H1 (cell line): ENCODE data around the gene BRCA1. TPM values are rescaled to one million over a fixed set of nuclear protein-coding genes. Genes with fewer than 3 reads are reported as not detected.

ENCODE experiments used
- CTCF ChIA-PET: fragments of 300-600 bp; sonication (Branson Sonifier 250); formaldehyde crosslinking; loops from one replicate; lab custom pipeline; 2021; ENCODE audit not compliant: partially characterized antibody; lab: Charles Lee
- POLR2A ChIA-PET: fragments of 300-600 bp; sonication (Branson Sonifier 250); formaldehyde crosslinking; loops from one replicate; lab custom pipeline; 2021; ENCODE audit warnings: inconsistent platforms; ENCODE audit not compliant: partially characterized antibody; lab: Charles Lee
- DNase-seq, 2 experiments: peaks; one replicate each; pipeline versions ENCODE4 v3.0.0 to v3.0.0-alpha.2; 2010 to 2022; ENCODE audit warnings: low spot score in 2 of 2, low read depth in 1 of 2, mixed read lengths in 1 of 2
- FAIRE-seq: peaks from 2 replicates; lab custom pipeline; 2011; peaks lifted over from hg19 to GRCh38; lab: Jason Lieb, UNC
- H2AFZ ChIP-seq: 2 replicates; pipeline ENCODE4 v1.8.1; 2012; ENCODE audit warnings: low read length, inconsistent platforms
- H2AK5ac ChIP-seq: 2 replicates; pipeline ENCODE4 v1.6.1; 2013; ENCODE audit warnings: low read depth, low read length
- H2BK120ac ChIP-seq: replicated peaks from 2 replicates; pipeline ENCODE3; 2013; ENCODE audit warnings: low read depth, low read length, inconsistent platforms
- H2BK12ac ChIP-seq: 2 replicates; pipeline ENCODE4 v1.6.1; 2013; ENCODE audit warnings: low read depth, low read length
- H2BK15ac ChIP-seq: 2 replicates; pipeline ENCODE4 v1.6.1; 2013; ENCODE audit warnings: low read length
- H2BK20ac ChIP-seq: 2 replicates; pipeline ENCODE4 v1.6.1; 2013; ENCODE audit warnings: low read length
- H2BK5ac ChIP-seq: 2 replicates; pipeline ENCODE4 v1.6.1; 2013; ENCODE audit warnings: low read depth, low read length
- H3K14ac ChIP-seq: 2 replicates; pipeline ENCODE4 v1.6.1; 2013; ENCODE audit warnings: inconsistent platforms; ENCODE audit not compliant: insufficient read length
- H3K18ac ChIP-seq: 2 replicates; pipeline ENCODE4 v1.6.1; 2013; ENCODE audit warnings: low read length; ENCODE audit errors: extremely low read depth
- H3K23ac ChIP-seq: 2 replicates; pipeline ENCODE4 v1.6.1; 2013; ENCODE audit warnings: inconsistent platforms; ENCODE audit not compliant: insufficient read length
- H3K23me2 ChIP-seq: 2 replicates; pipeline ENCODE4 v1.6.1; 2013; ENCODE audit warnings: low read depth, low read length
- H3K27ac ChIP-seq: 2 replicates; pipeline ENCODE4 v1.6.1; 2011; ENCODE audit warnings: low read depth, low read length, inconsistent platforms
- H3K27me3 ChIP-seq, 4 experiments: replicated peaks in 1 of 4; 1 replicate in 1 of 4; 2 replicates in 3 of 4; pipeline versions ENCODE4 v1.6.1 to v1.8.1; 2011 to 2013; ENCODE audit warnings: low read length in 3 of 4, mild to moderate bottlenecking in 3 of 4, inconsistent platforms in 2 of 4, mixed read lengths in 2 of 4, moderate library complexity in 1 of 4; ENCODE audit not compliant: control insufficient read depth in 3 of 4, insufficient read depth in 3 of 4; ENCODE audit errors: extremely low read depth in 1 of 4
- H3K36me3 ChIP-seq, 4 experiments: 2 replicates each; pipeline versions ENCODE4 v1.6.1 to v1.8.1; 2011 to 2013; ENCODE audit warnings: mild to moderate bottlenecking in 4 of 4, low read length in 3 of 4, moderate library complexity in 2 of 4, control low read depth in 1 of 4, inconsistent platforms in 1 of 4; ENCODE audit not compliant: insufficient read depth in 4 of 4, control insufficient read depth in 2 of 4
- H3K4ac ChIP-seq: replicated peaks from 2 replicates; pipeline ENCODE3; 2013; ENCODE audit warnings: low read length, low read depth, mixed read lengths, inconsistent platforms; ENCODE audit not compliant: insufficient read length
- H3K4me1 ChIP-seq, 4 experiments: replicated peaks in 1 of 4; 1 replicate in 1 of 4; 2 replicates in 3 of 4; pipeline versions ENCODE4 v1.6.1 to v1.8.1; 2011 to 2013; ENCODE audit warnings: low read length in 3 of 4, inconsistent platforms in 2 of 4, mixed read lengths in 1 of 4; ENCODE audit not compliant: insufficient read depth in 4 of 4, control insufficient read depth in 3 of 4
- H3K4me2 ChIP-seq, 2 experiments: 2 replicates each; pipeline versions ENCODE4 v1.6.1 to v1.8.1; 2011 to 2013; ENCODE audit warnings: low read depth in 2 of 2, low read length in 2 of 2, control low read depth in 1 of 2, inconsistent platforms in 1 of 2, mild to moderate bottlenecking in 1 of 2; ENCODE audit not compliant: insufficient read depth in 1 of 2
- H3K4me3 ChIP-seq, 4 experiments: fragments of 200-600, 300-600 bp in 1 of 4; sonication (generic), shearing (Covaris generic), sonication (Bioruptor Twin) in 1 of 4; 2 replicates each; pipeline versions ENCODE4 v1.5.1 to v1.8.1; 2011 to 2016; ENCODE audit warnings: low read length in 4 of 4, low read depth in 3 of 4, control low read depth in 2 of 4, inconsistent platforms in 2 of 4, mild to moderate bottlenecking in 2 of 4, mixed read lengths in 1 of 4, moderate library complexity in 1 of 4; ENCODE audit not compliant: insufficient read depth in 2 of 4; ENCODE audit errors: extremely low read depth in 1 of 4
- H3K56ac ChIP-seq: replicated peaks from 2 replicates; pipeline ENCODE3; 2013; ENCODE audit warnings: low read depth, mild to moderate bottlenecking, mixed read lengths, low read length, inconsistent platforms; ENCODE audit not compliant: insufficient read length
- H3K79me1 ChIP-seq: 2 replicates; pipeline ENCODE4 v1.6.1; 2013; ENCODE audit warnings: low read depth, low read length, control low read depth
- H3K79me2 ChIP-seq, 2 experiments: 2 replicates each; pipeline versions ENCODE4 v1.6.1 to v1.8.1; 2012 to 2013; ENCODE audit warnings: low read length in 2 of 2, mild to moderate bottlenecking in 2 of 2, inconsistent platforms in 1 of 2; ENCODE audit not compliant: insufficient read depth in 2 of 2, control insufficient read depth in 1 of 2
- H3K9ac ChIP-seq, 4 experiments: replicated peaks in 1 of 4; 1 replicate in 1 of 4; 2 replicates in 3 of 4; pipeline versions ENCODE4 v1.6.1 to v1.8.1; 2011 to 2013; ENCODE audit warnings: low read depth in 3 of 4, low read length in 3 of 4, control low read depth in 2 of 4, mild to moderate bottlenecking in 2 of 4, moderate library complexity in 2 of 4, inconsistent platforms in 1 of 4; ENCODE audit errors: extremely low read depth in 1 of 4
- H3K9me3 ChIP-seq, 2 experiments: 2 replicates each; pipeline versions ENCODE4 v1.6.1 to v1.8.1; 2012 to 2013; ENCODE audit warnings: mild to moderate bottlenecking in 2 of 2, moderate library complexity in 2 of 2, control low read depth in 1 of 2, inconsistent platforms in 1 of 2, low read depth in 1 of 2, low read length in 1 of 2, mixed read lengths in 1 of 2; ENCODE audit not compliant: insufficient read depth in 2 of 2
- H4K20me1 ChIP-seq, 2 experiments: replicated peaks in 1 of 2; 2 replicates each; pipeline versions ENCODE3 to v1.8.1; 2011 to 2013; ENCODE audit warnings: inconsistent platforms in 2 of 2, low read length in 2 of 2, mild to moderate bottlenecking in 1 of 2; ENCODE audit not compliant: insufficient read depth in 2 of 2, control insufficient read depth in 1 of 2
- H4K5ac ChIP-seq: 2 replicates; pipeline ENCODE4 v1.6.1; 2013; ENCODE audit warnings: low read length, low read depth, mixed read lengths, inconsistent platforms; ENCODE audit not compliant: insufficient read length
- H4K8ac ChIP-seq: 2 replicates; pipeline ENCODE4 v1.8.0; 2013; ENCODE audit warnings: mild to moderate bottlenecking, moderate library complexity, low read length, inconsistent platforms; ENCODE audit not compliant: insufficient read depth; ENCODE audit errors: extremely low read depth
- H4K91ac ChIP-seq: replicated peaks from 2 replicates; pipeline ENCODE3; 2013; ENCODE audit warnings: low read length, mixed read lengths, inconsistent platforms; ENCODE audit not compliant: insufficient read length
- ASH2L ChIP-seq: fragments of 200-600, 300-600 bp; sonication (generic); IDR thresholded peaks from one replicate; pipeline ENCODE4 v1.7.1; 2017; ENCODE audit warnings: low read length
- TCF12 ChIP-seq: IDR thresholded peaks from 2 replicates; pipeline ENCODE4 v1.6.1; 2011; ENCODE audit warnings: low read depth, mild to moderate bottlenecking, low read length
- WGBS, 2 experiments: shearing (Covaris generic) in 1 of 2; methylation state at CpG; one replicate each; pipeline versions ENCODE4 v1.1.6 to v1.1.7; 2013 to 2015; ENCODE audit warnings: low lambda C conversion rate in 2 of 2, mixed read lengths in 2 of 2, inconsistent platforms in 1 of 2, low coverage in 1 of 2, missing lambda C conversion rate in 1 of 2; ENCODE audit not compliant: insufficient replicate concordance in 2 of 2, insufficient coverage in 1 of 2, insufficient read length in 1 of 2; ENCODE audit errors: extremely low coverage in 1 of 2, missing lambda C conversion rate in 1 of 2; 5-methylcytosine and 5-hydroxymethylcytosine counted together
- polyA plus RNA-seq, 7 experiments: library from polyadenylated mRNA; depleted of rRNA in 3 of 7; stranded (reverse) in 5 of 7; unstranded in 2 of 7; fragments of >200 nt in 5 of 7; fragments of 200-250 nt in 2 of 7; gene quantifications; 1 replicate in 5 of 7; 2 replicates in 1 of 7; 4 replicates in 1 of 7; pipeline versions ENCODE4 v1.2.1 to v1.2.3, GENCODE V29; 2011 to 2013; ENCODE audit warnings: missing spikeins in 2 of 7, mixed read lengths in 2 of 7
- total RNA-seq: library from RNA; stranded (reverse); fragmentation: NEBNext Ultra II Directional; extraction: Animal tissue kit (Norgen Biotek cat#: 25700); gene quantifications from 2 replicates; pipeline ENCODE4 v1.2.1, GENCODE V29; 2021

Gene BRCA1
- total and polyA plus RNA-seq, 2 of the 8 experiments (the other 6 are each of a cell fraction or from before 2014, with no cell fraction given): 30.7 to 39.2 TPM

- Histone ChIP-seq H3K79me1 (peaks cover 20% of the 10 kb centered on the region), H3K18ac (no peak overlapping the region), H3K23ac (no peak overlapping the region), H3K27me3 (no peaks in the 10 kb centered on the region), H2BK120ac (no peak overlapping the region), H3K56ac (no peak overlapping the region), H3K79me2 (peaks cover 0 to 34% of the 10 kb centered on the region in 2 experiments; a peak in 3 of 4 replicates), H3K36me3 (peaks cover 6 to 39% (median 12%) of the 10 kb centered on the region in 4 experiments; a peak in 7 of 8 replicates), H3K9me3 (no peaks in the 10 kb centered on the region), H3K23me2 (peaks cover 4% of the 10 kb centered on the region; the same call in 1 of the 2 replicates), H2AFZ (no peak overlapping the region), H2BK5ac (0 out of 2 replicates have a peak overlapping the region, but pooled peaks have one; percentile 54), H2AK5ac (no peak overlapping the region), H3K4ac (no peak overlapping the region), H4K91ac (no peak overlapping the region), H4K8ac (no peak overlapping the region), H2BK20ac (no peak overlapping the region), H2BK15ac (no peak overlapping the region), H3K14ac (no peak overlapping the region), H3K9ac (no peak overlapping the region), H4K5ac (no peak overlapping the region), H3K4me2 (no peak overlapping the region), H3K4me3 (no peak overlapping the region), H3K4me1 (peaks cover 6 to 18% (median 12%) of the 10 kb centered on the region in 4 experiments), H3K27ac (no peak overlapping the region), H2BK12ac (no peak overlapping the region), H4K20me1 (peaks cover 12% of the 10 kb centered on the region in 2 experiments)
- POLR2A ChIA-PET: interaction anchor here (1.1 to 7.5 kb wide), 4 partner anchors 11 to 299 kb away, joined by 3 to 104 read pairs (median 24); partner anchors contain the start of genes IFI35 and RPL27
- DNase-seq: no peak
- TF ChIP-seq TCF12 (no peak), ASH2L (no peak)
- 95% methylated on average over 3 of the region's 7 CpGs; no CpG with 5 or more reads in 1 of the 2 experiments for WGBS, 2 experiments
- no peak for FAIRE-seq
- CTCF ChIA-PET: no interaction called here
Observed at GRCh38 chr17:43016216-43016615, 108.9 kb downstream of the BRCA1 start.
